GM13977 (cell line): ENCODE results near the gene OR2H1.

Experiments used
- DNase-seq: peaks from one replicate; pipeline ENCODE4 v3.0.0; 2012; ENCODE audit warnings: low spot score
- in situ Hi-C: fragments of 300-500 bp; cut with MboI; formaldehyde crosslinking; loops from one replicate; pipeline ENCODE4 v1.12.0; 2022; ENCODE audit warnings: low sequenced_read_pairs, low pct_unique_long_range_greater_than_20kb, mixed read lengths, inconsistent platforms; ENCODE audit not compliant: unreplicated experiment
- TF ChIP-seq, protein P1 (sequence below): IDR thresholded peaks from 2 replicates; pipeline ENCODE4 v1.5.1; 2012; ENCODE audit warnings: mild to moderate bottlenecking, control low read depth; ENCODE audit not compliant: insufficient read depth; ENCODE audit errors: extremely low read depth, missing control alignments

The OR2H1 gene

DNA sequence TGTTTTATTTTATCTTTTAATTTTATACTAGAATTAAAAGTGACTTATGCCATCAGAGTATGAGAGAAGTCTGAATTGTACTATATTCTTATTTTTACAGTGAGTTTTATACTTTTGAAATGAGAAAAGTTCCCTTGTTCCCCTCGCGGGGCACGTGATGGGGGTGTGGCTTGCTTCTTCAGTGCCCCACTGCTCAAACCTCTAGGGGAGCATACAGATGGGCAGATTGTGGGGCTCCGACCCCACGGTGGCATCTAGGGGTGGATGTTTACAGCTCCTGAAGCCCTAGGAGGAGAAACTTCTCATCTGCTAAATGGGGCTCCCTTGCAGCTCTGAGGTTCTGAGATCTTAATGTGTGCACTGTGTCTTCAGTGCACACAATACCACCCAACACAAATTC is 42.7 kb downstream of the OR2H1 start:
- no peak for DNase-seq
- TF ChIP-seq, protein P1, sequence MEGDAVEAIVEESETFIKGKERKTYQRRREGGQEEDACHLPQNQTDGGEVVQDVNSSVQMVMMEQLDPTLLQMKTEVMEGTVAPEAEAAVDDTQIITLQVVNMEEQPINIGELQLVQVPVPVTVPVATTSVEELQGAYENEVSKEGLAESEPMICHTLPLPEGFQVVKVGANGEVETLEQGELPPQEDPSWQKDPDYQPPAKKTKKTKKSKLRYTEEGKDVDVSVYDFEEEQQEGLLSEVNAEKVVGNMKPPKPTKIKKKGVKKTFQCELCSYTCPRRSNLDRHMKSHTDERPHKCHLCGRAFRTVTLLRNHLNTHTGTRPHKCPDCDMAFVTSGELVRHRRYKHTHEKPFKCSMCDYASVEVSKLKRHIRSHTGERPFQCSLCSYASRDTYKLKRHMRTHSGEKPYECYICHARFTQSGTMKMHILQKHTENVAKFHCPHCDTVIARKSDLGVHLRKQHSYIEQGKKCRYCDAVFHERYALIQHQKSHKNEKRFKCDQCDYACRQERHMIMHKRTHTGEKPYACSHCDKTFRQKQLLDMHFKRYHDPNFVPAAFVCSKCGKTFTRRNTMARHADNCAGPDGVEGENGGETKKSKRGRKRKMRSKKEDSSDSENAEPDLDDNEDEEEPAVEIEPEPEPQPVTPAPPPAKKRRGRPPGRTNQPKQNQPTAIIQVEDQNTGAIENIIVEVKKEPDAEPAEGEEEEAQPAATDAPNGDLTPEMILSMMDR, result no peak
- in situ Hi-C loops, result no loop called here

DNA sequence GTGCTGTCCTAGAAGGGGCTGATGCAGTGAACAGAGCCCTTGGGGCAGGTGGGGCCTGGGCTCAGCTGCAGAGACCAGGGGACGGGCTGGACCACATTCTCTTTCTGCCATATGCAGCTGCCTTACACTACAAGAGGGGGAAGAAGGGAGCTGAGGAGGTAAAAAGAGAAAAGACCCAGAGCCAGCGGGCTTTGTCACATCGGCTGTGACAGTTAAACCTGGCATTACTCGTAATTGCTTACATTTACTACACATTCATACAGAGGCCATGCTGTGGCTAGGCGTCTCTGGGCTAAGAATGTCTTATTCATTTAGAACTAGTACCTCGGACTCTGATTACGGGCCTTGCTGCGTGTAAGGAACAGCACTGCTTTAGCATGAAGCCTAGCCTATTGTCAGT is 43.6 kb downstream of the OR2H1 start:
- TF ChIP-seq, protein P1, result no peak
- in situ Hi-C loops, result no loop called here
- no peak for DNase-seq

GRCh38 chr6:29501106-29501505 is 44.2 kb downstream of the OR2H1 start:
- TF ChIP-seq, protein P1, result no peak
- no peak for DNase-seq
- in situ Hi-C loops, result no loop called here

DNA sequence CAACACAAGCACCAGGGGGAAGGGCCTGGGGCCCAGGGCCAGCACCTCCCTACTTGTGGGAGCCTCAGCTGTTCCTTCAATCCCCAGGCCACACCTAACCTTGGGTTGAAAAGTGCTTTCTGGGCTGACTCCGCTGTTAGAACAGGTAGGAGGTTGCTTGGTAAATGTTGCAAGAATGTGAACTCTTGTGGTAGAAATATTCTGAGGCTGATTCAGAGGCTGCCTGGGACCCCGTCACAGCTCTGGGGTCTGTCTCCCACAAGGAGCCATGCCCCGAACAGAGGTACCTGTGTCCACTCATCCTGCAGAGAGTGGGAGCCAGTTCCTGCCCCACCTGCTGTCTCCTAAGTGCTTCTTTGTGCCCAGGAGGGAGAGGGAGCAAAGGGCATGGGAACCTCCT is 45.2 kb downstream of the OR2H1 start:
- in situ Hi-C loops, result no loop called here
- no peak for DNase-seq

DNA sequence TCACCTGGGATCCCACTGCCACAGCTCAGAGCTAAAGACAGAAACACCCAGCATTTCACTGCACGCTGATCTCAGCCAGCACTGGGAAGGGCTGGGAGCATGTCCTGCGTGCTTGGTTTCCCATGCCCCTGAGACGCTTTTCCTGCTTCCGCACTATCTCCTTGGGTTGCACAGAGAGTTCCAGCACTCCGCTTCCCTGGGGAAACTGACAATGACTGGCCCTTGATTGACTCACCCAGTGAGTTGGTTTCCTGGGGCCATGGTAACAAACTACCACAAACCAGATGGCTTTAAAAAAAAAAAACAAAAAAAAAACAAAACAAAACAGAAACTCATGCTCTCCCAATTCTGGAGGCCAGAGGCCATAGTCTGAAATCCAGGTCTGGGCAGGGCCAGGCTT is 45.6 kb downstream of the OR2H1 start:
- in situ Hi-C loops, result no loop called here
- no peak for DNase-seq
- TF ChIP-seq, protein P1, result no peak

More for the DNA sequence above, 45.2 kb downstream of the OR2H1 start:
- TF ChIP-seq, protein P1, result no peak

DNA sequence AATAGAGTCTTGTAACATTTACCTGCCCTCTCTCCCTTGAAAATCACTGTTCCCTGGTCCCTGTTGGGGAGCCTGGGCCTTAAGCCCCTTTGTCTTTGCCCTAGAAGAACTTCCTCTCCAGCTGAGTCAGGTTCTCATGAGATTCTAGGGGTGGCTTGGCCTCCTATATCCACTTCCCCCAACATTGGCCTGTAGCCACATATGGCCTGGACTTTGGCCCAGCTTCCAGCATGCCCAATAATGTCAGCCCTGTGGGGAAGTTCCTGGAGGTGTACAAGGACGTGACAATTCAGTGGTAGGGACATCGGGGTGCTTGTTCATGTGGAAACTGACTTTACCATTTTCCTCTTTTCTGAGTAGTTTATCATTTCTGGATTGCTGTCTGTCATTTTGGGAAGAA is 48.0 kb downstream of the OR2H1 start:
- TF ChIP-seq, protein P1, result no peak
- no peak for DNase-seq
- in situ Hi-C loops, result no loop called here

DNA sequence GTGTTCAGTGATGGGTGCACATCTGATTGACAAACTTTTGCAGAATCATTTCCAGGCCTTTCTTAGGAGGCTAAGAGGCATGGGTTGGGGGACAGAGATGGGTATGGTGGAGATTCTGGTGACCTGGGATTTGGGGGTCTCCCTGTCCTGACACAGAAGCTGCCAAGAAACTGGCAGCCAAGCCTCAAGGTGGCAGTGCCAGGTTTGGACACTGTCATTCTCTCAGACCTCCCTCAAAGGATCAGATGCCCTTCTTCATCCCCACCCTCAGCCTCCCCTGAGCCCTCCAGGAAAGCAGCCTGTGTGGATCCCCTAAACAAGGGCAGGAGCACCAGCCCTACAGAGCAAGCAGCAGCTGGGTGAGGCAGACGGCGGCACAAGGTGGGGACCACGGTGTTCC is 48.9 kb downstream of the OR2H1 start:
- TF ChIP-seq, protein P1, result no peak
- in situ Hi-C loops, result no loop called here
- no peak for DNase-seq
